T-helper 1 cell treated with Interleukin-12 subunit alpha and Interleukin-12 subunit beta and Interleukin-4 antibody, amounts not matched to agents 30 μg/mL and 1 μg/mL, for 36 hours (primary cell): ENCODE data around the gene WDFY4.

Source experiments
- H3K27ac Mint-ChIP-seq: one replicate; pipeline ENCODE4 v1.8.0; 2021; ENCODE audit warnings: mild to moderate bottlenecking, mixed read lengths
- H3K27me3 Mint-ChIP-seq: one replicate; pipeline ENCODE4 v1.8.0; 2021; ENCODE audit warnings: low read depth, mixed read lengths
- H3K36me3 Mint-ChIP-seq: one replicate; pipeline ENCODE4 v1.8.0; 2021; ENCODE audit warnings: low read depth, mixed read lengths
- H3K4me1 Mint-ChIP-seq: one replicate; pipeline ENCODE4 v1.8.0; 2021; ENCODE audit warnings: low read depth, mixed read lengths
- H3K4me3 Mint-ChIP-seq: one replicate; pipeline ENCODE4 v1.8.0; 2021; ENCODE audit warnings: mild to moderate bottlenecking, moderate library complexity, mixed read lengths
- H3K9me3 Mint-ChIP-seq: one replicate; pipeline ENCODE4 v1.8.0; 2021; ENCODE audit warnings: mixed read lengths

WDFY4 gene

DNA sequence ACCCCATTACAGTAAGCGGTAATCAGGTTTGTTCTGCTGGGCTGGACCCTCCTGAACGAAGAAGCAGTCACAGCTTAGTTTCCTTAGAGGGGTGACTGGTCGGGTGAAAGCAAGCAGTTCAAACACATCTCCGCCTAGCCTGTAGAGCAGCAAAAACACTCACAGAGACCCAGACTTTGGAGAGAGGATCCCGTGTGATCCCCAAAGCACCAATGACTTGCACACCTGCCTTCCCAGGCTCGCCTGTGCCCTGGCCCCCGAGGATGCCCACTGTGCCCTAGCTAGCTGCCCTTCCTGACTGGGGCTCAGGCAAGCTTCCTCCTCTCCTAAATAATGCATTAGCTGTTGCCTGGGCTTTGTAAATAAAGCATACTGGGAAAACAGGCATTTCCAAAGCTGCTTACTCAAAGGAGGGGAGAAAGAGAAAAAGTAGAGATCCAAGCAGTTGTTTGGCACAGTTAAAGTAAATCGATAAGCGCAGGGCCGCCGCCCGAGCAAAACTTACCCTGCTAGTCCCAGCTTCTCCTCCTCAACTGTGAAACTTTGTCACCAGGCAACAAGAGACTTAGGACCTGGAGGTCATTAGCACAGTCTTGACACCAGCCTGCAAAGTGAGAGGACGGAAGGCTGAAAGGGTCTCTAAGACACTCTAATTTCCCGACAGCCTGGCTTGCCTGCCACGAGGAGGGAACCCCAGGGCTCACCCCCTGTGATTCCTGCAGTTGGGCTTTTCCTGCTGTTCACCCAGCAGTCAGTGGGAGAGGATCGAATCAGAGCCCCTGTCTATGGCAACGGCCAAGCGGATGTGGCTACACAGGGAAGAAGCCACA is 250.2 kb downstream of the WDFY4 start:
- Mint-ChIP-seq H3K4me3 (no peak overlapping the region), H3K36me3 (no peaks in the 10 kb centered on the region), H3K27me3 (no peaks in the 10 kb centered on the region), H3K4me1 (no peaks in the 10 kb centered on the region), H3K9me3 (no peaks in the 10 kb centered on the region), H3K27ac (no peak overlapping the region)

GRCh38 chr10:48935577-48935976 is 250.9 kb downstream of the WDFY4 start:
- no peaks in the 10 kb centered on the region for H3K27me3 Mint-ChIP-seq
- H3K4me1 Mint-ChIP-seq = no peaks in the 10 kb centered on the region
- H3K9me3 Mint-ChIP-seq = no peaks in the 10 kb centered on the region
- no peak overlapping the region for H3K4me3 Mint-ChIP-seq
- no peak overlapping the region for H3K27ac Mint-ChIP-seq
- H3K36me3 Mint-ChIP-seq = no peaks in the 10 kb centered on the region

GRCh38 chr10:48937796-48938195 is 253.1 kb downstream of the WDFY4 start:
- Mint-ChIP-seq H3K9me3 (no peaks in the 10 kb centered on the region), H3K36me3 (no peaks in the 10 kb centered on the region), H3K27me3 (no peaks in the 10 kb centered on the region), H3K27ac (no peak overlapping the region), H3K4me1 (no peaks in the 10 kb centered on the region), H3K4me3 (no peak overlapping the region)

DNA sequence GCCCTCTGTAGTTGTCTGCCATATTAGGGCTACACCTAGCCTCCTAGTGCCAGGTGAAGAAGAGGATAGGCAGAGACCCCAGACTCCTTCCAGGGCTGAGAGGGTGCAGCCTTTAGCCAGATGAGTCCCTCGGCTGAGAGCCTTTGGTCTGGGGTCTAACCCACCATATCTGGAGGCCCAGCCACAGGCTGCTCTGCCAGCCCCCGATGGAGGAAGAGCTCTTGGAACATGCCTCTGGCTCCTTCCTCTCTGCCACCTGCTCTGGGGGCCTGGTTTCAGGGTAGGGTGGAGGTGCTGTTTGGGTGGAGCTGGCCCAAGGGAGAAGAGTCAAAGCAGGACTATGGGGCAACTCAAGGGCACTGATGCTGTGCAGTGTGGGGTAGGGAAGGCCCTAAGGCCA is 253.6 kb downstream of the WDFY4 start:
- no peak overlapping the region for H3K27ac Mint-ChIP-seq
- H3K27me3 Mint-ChIP-seq = no peaks in the 10 kb centered on the region
- no peaks in the 10 kb centered on the region for H3K36me3 Mint-ChIP-seq
- no peaks in the 10 kb centered on the region for H3K9me3 Mint-ChIP-seq
- no peaks in the 10 kb centered on the region for H3K4me1 Mint-ChIP-seq
- H3K4me3 Mint-ChIP-seq = no peak overlapping the region

DNA sequence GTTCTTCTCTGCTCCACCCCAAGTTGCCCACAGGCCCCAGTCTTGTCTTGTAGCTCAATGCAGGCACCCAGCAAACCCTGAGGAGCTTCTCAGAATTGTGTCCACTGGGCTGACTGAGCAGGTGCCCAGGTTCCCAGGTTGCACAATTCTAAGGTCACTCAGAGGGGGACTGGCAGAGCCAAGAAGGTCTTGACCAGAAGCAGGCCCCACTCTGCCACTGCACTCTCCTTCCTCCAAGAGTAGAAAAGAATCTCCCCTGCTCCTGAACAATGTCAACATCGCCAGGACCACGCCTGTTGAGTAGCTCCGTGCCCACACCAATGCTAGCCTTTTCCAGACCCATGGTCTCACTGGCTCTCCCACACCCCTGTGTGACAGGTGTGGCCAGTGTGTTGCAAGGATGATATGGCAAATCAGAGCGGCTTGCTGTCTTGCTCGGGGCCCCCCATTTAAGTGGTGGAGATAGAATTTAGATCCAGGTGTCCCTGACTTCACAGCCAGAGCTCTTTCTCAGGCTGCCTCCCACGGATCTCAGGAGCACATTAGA is 254.4 kb downstream of the WDFY4 start:
- H3K4me1 Mint-ChIP-seq = no peaks in the 10 kb centered on the region
- H3K27ac Mint-ChIP-seq = no peak overlapping the region
- H3K4me3 Mint-ChIP-seq = no peak overlapping the region
- H3K27me3 Mint-ChIP-seq = no peaks in the 10 kb centered on the region
- no peaks in the 10 kb centered on the region for H3K9me3 Mint-ChIP-seq
- H3K36me3 Mint-ChIP-seq = no peaks in the 10 kb centered on the region

DNA sequence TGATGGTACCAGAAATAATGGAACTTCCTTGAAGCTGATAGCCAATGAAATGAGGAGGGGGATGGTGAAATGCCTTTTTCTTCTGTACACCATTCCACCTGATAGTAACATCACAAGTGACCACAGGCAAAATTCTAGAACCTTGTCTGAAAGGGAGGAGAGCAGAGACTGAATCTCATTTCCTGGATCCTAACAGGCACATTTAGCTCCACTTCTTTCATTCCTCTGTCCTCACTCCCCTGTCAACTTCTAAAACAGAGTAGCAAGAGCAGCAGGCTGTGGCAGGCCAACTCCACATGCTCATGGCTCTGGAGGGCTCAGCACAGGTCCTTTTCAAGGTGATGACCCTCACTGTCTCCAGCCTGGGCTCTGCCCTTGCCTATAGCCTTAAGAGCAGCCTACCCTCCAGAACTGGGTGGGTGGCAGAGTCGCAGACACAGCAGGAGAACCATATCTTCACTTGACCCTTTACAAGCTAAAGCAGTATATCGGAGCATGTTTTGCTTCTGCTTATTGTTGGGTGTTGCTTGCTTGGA is 255.2 kb downstream of the WDFY4 start, which contains the start of gene LRRC18:
Gene LRRC18 (minus strand): TSS at position 51 of the 536 bp plus-strand sequence. CDS start 25,685 bp downstream, outside the sequence.
- no peaks in the 10 kb centered on the region for H3K36me3 Mint-ChIP-seq
- H3K4me1 Mint-ChIP-seq = no peaks in the 10 kb centered on the region
- H3K9me3 Mint-ChIP-seq = no peaks in the 10 kb centered on the region
- H3K4me3 Mint-ChIP-seq = no peak within 1 kb of the TSS
- H3K27me3 Mint-ChIP-seq = no peaks in the 10 kb centered on the region
- H3K27ac Mint-ChIP-seq = no peak within 1 kb of the TSS

DNA sequence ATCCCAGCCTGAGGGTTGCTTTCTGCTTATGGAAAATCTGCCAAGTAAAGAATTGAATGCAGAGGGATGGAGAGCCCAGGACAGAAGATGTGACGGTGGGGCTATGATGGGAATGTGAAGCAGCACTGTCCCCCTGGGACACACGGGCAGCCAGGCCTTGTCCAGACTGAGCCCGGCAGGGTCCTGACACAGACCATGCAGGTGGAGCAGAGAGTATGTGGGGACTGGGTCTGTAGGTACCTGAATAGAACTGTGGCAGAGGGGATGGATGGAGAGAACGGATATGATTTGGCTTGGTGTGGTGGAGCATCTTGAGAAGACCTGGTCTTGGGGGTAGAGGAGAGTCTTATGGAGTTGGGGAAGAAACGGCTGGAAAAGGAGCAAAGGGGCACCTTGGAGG is 255.7 kb downstream of the WDFY4 start:
- Mint-ChIP-seq H3K4me3 (no peak overlapping the region), H3K9me3 (no peaks in the 10 kb centered on the region), H3K27me3 (no peaks in the 10 kb centered on the region), H3K36me3 (no peaks in the 10 kb centered on the region), H3K27ac (no peak overlapping the region), H3K4me1 (no peaks in the 10 kb centered on the region)

DNA sequence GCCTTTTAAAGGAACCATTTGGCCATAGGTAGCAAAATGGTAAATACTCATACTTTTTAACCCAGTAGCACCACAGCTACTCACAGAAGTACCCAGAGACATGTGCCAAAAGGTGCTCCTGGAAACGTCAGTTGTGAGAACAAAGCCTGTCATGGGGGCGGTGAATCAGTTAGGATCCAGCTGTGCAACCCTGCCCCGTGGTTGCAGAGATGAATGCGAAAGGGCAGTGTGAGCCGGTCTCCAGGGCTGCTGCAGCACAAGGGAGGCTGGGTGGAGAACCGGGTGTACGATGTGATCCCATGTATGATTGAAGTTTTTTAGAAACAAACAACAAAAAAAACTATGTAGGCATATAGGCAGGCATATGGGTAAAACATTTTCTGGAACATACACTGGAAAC is 256.3 kb downstream of the WDFY4 start:
- H3K36me3 Mint-ChIP-seq = no peaks in the 10 kb centered on the region
- no peak overlapping the region for H3K4me3 Mint-ChIP-seq
- no peaks in the 10 kb centered on the region for H3K27me3 Mint-ChIP-seq
- no peak overlapping the region for H3K27ac Mint-ChIP-seq
- peaks cover 1% of the 10 kb centered on the region for H3K4me1 Mint-ChIP-seq
- no peaks in the 10 kb centered on the region for H3K9me3 Mint-ChIP-seq

DNA sequence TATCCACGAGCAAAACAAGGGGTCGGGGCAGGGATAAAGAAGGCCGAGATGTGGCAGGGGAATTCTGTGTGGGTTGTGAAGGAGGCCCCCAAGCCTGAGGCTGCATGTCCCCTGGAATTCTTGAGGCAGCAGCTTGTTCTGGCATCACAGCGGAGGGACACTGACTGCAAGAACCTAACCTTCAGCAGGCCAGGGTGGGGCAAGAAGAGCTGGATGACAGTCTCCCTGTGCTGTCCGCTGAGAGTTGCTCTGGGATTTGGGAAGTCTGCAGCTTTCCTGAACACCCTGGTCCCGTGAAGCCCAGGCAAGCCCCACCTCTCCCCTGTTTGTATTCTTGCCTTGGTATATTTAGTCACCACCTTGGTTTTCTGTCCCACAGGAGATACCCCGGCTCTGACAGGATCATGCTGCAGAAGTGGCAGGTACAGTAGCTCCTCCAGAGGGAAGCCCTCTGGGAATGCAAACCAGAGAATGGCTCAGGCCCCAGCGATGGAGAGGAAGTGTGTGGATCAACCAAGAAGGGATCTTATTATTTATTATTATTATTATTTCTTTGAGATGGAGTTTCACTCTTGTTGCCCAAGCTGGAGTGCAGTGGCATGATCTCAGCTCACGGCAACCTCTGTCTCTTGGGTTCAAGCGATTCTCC is 256.9 kb downstream of the WDFY4 start:
- Mint-ChIP-seq H3K4me3 (no peak overlapping the region), H3K27ac (no peak overlapping the region), H3K27me3 (no peaks in the 10 kb centered on the region), H3K9me3 (no peaks in the 10 kb centered on the region), H3K4me1 (peaks cover 1% of the 10 kb centered on the region), H3K36me3 (no peaks in the 10 kb centered on the region)

DNA sequence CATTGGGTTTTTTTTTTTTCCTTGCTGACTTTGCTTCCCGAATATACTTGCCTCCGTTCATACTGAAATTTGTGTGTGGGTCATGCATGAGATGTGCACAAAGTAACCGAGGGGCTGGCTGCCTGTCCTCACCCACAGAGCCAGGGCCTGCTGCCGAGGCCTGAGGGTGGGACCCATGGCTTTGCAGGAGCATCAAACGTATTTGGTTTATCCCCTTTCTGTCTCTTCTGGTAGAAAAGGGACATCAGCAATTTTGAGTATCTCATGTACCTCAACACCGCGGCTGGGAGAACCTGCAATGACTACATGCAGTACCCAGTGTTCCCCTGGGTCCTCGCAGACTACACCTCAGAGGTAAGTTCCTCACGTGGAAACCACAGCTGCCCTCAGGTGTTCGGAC is 258.4 kb downstream of the WDFY4 start:
- Mint-ChIP-seq H3K27ac (no peak overlapping the region), H3K4me3 (no peak overlapping the region), H3K27me3 (no peaks in the 10 kb centered on the region), H3K4me1 (peaks cover 1% of the 10 kb centered on the region), H3K9me3 (no peaks in the 10 kb centered on the region), H3K36me3 (no peaks in the 10 kb centered on the region)

GRCh38 chr10:48944171-48944570 is 259.5 kb downstream of the WDFY4 start:
- Mint-ChIP-seq H3K9me3 (no peaks in the 10 kb centered on the region), H3K27ac (no peak overlapping the region), H3K27me3 (no peaks in the 10 kb centered on the region), H3K4me3 (no peak overlapping the region), H3K4me1 (peaks cover 1% of the 10 kb centered on the region), H3K36me3 (no peaks in the 10 kb centered on the region)

GRCh38 chr10:48945441-48946130 is 260.9 kb downstream of the WDFY4 start:
- H3K36me3 Mint-ChIP-seq = no peaks in the 10 kb centered on the region
- no peaks in the 10 kb centered on the region for H3K9me3 Mint-ChIP-seq
- H3K27ac Mint-ChIP-seq = no peak overlapping the region
- H3K27me3 Mint-ChIP-seq = no peaks in the 10 kb centered on the region
- no peak overlapping the region for H3K4me3 Mint-ChIP-seq
- peaks cover 1% of the 10 kb centered on the region for H3K4me1 Mint-ChIP-seq

GRCh38 chr10:48946332-48946731 is 261.7 kb downstream of the WDFY4 start:
- no peaks in the 10 kb centered on the region for H3K27me3 Mint-ChIP-seq
- no peaks in the 10 kb centered on the region for H3K9me3 Mint-ChIP-seq
- H3K4me3 Mint-ChIP-seq = no peak overlapping the region
- H3K36me3 Mint-ChIP-seq = no peaks in the 10 kb centered on the region
- H3K4me1 Mint-ChIP-seq = peaks cover 1% of the 10 kb centered on the region
- H3K27ac Mint-ChIP-seq = no peak overlapping the region

DNA sequence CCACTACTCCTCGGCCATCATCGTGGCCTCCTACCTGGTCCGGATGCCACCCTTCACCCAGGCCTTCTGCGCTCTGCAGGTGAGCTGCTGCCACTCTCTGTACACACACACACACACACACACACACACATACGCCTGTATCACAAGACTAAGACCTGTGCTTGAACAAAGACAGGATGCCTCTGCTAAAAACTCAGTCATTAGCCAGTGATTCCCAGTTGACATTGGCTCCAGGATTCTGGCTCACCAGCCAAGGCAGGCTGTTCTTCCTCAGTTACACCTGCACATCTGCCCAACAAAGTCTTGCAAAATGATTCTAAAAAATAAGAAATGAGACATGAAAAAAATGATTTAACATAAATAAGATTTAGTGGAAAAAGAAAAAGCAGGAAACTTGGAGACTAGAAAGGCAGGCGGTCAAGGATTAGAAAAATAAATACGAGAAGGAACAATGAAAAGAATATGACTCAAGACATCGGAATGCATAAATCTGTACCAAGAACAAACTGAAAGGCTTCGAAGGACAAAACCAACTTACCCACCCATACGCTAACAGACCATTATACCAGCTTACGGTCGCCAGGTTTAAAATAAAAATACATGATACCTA is 262.3 kb downstream of the WDFY4 start:
- Mint-ChIP-seq H3K27me3 (no peaks in the 10 kb centered on the region), H3K9me3 (no peaks in the 10 kb centered on the region), H3K4me3 (no peak overlapping the region), H3K27ac (no peak overlapping the region), H3K36me3 (no peaks in the 10 kb centered on the region), H3K4me1 (peaks cover 1% of the 10 kb centered on the region)
